Measurements from ENCODE around the gene NLGN1. TPM values are rescaled to one million over a fixed set of nuclear protein-coding genes. Genes with fewer than 3 reads are reported as not detected.

NLGN1 gene
- total RNA-seq, 3 donors from 2014 or later = 4.4 to 12.3 (median 6.9) TPM

DNA sequence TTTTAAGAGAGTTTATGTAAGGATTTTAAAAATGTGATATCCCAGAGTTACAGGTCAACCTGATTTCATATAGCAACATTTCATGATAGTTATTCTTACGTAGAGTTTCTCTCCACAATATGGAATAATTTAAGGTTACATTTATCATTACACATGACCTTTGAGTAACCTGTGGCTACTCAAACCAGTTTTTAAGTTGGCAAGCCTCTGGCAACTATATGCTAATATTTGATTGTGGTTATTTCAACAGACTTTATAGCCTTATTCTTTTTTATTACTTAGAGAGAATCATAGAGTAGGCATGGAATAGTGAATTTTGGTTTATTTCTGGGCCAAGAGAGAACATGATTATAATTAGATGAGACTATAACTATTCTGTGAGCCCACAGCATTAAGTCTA is 504.9 kb downstream of the NLGN1 start:
- Histone ChIP-seq H3K9me3 (no peaks in the 10 kb centered on the region), H3K27ac (no peak overlapping the region), H3K27me3 (no peaks in the 10 kb centered on the region), H3K36me3 (no peaks in the 10 kb centered on the region), H3K4me3 (no peak overlapping the region), H3K4me1 (no peaks in the 10 kb centered on the region)
- DNase-seq (ENCODE audit: low spot score in 2 of 2) = no peak
- intact Hi-C loops (cut with DNase I; ENCODE audit: low total_unique reads) = no loop called here
- TF ChIP-seq, protein P1, sequence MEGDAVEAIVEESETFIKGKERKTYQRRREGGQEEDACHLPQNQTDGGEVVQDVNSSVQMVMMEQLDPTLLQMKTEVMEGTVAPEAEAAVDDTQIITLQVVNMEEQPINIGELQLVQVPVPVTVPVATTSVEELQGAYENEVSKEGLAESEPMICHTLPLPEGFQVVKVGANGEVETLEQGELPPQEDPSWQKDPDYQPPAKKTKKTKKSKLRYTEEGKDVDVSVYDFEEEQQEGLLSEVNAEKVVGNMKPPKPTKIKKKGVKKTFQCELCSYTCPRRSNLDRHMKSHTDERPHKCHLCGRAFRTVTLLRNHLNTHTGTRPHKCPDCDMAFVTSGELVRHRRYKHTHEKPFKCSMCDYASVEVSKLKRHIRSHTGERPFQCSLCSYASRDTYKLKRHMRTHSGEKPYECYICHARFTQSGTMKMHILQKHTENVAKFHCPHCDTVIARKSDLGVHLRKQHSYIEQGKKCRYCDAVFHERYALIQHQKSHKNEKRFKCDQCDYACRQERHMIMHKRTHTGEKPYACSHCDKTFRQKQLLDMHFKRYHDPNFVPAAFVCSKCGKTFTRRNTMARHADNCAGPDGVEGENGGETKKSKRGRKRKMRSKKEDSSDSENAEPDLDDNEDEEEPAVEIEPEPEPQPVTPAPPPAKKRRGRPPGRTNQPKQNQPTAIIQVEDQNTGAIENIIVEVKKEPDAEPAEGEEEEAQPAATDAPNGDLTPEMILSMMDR (IDR thresholded peaks at IDR 0.05) = no peak
- no peak for TF ChIP-seq POLR2A (IDR thresholded peaks at IDR 0.05)

DNA sequence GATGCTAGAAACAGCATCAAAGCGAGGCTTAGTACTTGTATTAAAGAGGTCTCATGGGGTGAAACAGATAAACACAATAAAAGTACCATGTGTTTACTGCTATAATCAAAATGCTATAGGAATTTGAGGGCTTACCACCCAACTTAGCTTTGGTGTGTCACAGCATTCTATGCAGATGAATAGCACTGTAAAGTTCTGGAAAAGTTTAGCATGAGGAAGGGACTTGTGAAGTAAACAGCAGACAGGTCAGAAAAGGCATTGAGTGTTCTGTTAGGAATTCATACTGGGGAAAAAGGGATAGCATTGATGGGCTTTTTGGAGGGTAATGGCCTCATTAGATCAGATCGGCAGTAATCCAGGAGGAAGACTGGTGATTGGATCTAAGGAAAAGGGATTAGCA is 505.3 kb downstream of the NLGN1 start:
- Histone ChIP-seq H3K9me3 (no peaks in the 10 kb centered on the region), H3K36me3 (no peaks in the 10 kb centered on the region), H3K27ac (no peak overlapping the region), H3K27me3 (no peaks in the 10 kb centered on the region), H3K4me3 (no peak overlapping the region), H3K4me1 (no peaks in the 10 kb centered on the region)
- intact Hi-C loops (cut with DNase I; ENCODE audit: low total_unique reads) = no loop called here
- TF ChIP-seq POLR2AphosphoS5 (IDR thresholded peaks at IDR 0.05) (no peak), POLR2A (IDR thresholded peaks at IDR 0.05) (no peak)
- TF ChIP-seq, protein P1 (IDR thresholded peaks at IDR 0.05) = no peak
- no peak for DNase-seq (ENCODE audit: low spot score in 2 of 2)

DNA sequence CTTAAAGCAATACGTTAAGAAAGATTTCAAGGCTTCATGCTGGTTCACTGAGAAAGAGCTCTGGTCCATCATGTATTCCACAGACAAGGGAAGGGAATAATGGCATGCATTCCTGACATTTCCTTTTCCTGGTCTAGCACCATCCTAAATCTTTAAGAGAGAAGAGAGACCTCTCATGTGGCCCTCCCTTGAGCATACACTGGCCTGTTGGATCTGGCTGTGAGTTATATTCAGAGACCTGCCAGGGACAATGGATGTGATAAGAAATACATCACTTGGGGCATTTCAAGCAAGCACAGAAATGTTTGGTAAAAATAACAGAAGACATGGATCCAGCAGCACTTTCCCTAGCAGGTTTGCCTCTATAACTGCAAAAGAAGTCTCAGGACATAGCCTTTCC is 507.8 kb downstream of the NLGN1 start:
- Histone ChIP-seq H3K27ac (no peak overlapping the region), H3K4me1 (no peaks in the 10 kb centered on the region), H3K36me3 (no peaks in the 10 kb centered on the region), H3K9me3 (no peaks in the 10 kb centered on the region), H3K4me3 (no peak overlapping the region), H3K27me3 (no peaks in the 10 kb centered on the region)
- no peak for DNase-seq (ENCODE audit: low spot score in 2 of 2)
- intact Hi-C loops (cut with DNase I; ENCODE audit: low total_unique reads) = no loop called here
- TF ChIP-seq, protein P1 (IDR thresholded peaks at IDR 0.05) = no peak
- TF ChIP-seq POLR2AphosphoS5 (IDR thresholded peaks at IDR 0.05) (no peak), POLR2A (IDR thresholded peaks at IDR 0.05) (no peak)

DNA sequence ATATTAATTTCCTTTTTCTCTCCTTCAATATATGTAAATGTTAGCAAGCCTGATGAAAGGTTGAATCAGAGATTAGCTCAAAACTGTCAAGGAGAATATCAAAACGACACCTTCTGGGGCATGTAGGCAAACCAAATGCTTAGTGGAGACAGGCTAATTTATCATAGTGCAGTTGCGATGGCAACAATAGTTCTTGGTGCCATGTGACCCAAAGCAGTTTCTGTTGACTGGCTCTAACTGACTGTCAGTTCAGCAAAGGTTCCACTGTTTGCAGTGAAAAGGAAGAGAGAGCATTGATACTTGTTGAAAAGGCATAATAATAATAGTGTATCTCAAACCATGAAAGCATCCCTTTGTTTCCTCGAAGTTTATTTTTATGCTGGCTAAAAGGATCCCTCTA is 513.9 kb downstream of the NLGN1 start:
- TF ChIP-seq POLR2A (IDR thresholded peaks at IDR 0.05) (no peak), POLR2AphosphoS5 (IDR thresholded peaks at IDR 0.05) (no peak)
- TF ChIP-seq, protein P1 (IDR thresholded peaks at IDR 0.05) = no peak
- no peaks in the 10 kb centered on the region for H3K9me3 ChIP-seq
- no peak overlapping the region for H3K4me3 ChIP-seq
- H3K27ac ChIP-seq = no peak overlapping the region
- no peaks in the 10 kb centered on the region for H3K4me1 ChIP-seq
- no peak for DNase-seq (ENCODE audit: low spot score in 2 of 2)
- no peaks in the 10 kb centered on the region for H3K27me3 ChIP-seq
- intact Hi-C loops (cut with DNase I; ENCODE audit: low total_unique reads) = no loop called here
- no peaks in the 10 kb centered on the region for H3K36me3 ChIP-seq

DNA sequence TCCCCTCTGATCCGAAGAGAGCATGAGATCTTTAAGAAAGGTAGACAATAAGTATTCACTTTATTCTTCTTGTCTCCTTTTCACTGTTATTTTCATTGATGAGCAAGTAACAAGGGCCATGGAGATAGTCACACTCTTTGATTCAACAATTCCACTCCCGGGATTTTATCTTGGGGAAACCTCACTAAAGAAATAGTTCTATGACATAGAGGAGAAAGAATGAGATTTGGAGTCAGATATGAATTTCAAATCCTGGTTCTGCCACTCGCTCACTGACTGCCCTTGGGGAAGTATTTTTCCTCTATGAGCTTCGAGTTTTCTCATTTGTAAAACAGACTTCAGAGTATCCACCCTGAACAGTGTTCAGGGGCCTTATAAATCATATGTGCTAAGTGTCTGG is 514.6 kb downstream of the NLGN1 start:
- TF ChIP-seq POLR2A (IDR thresholded peaks at IDR 0.05) (no peak), POLR2AphosphoS5 (IDR thresholded peaks at IDR 0.05) (no peak)
- TF ChIP-seq, protein P1 (IDR thresholded peaks at IDR 0.05) = no peak
- Histone ChIP-seq H3K27me3 (no peaks in the 10 kb centered on the region), H3K4me3 (no peak overlapping the region), H3K36me3 (no peaks in the 10 kb centered on the region), H3K27ac (no peak overlapping the region), H3K9me3 (no peaks in the 10 kb centered on the region), H3K4me1 (no peaks in the 10 kb centered on the region)
- intact Hi-C loops (cut with DNase I; ENCODE audit: low total_unique reads) = no loop called here
- no peak for DNase-seq (ENCODE audit: low spot score in 2 of 2)
